ENCODE data around the gene ZNF74. TPM values are rescaled to one million over a fixed set of nuclear protein-coding genes. Genes with fewer than 3 reads are reported as not detected.

ZNF74 gene
- total RNA-seq, 1 donor from 2014 or later, result 10.7 TPM

GRCh38 chr22:20438427-20438677 lies 44.4 kb downstream of the ZNF74 start:
- ATAC-seq (no peak), DNase-seq (no peak)
- Histone ChIP-seq H3K9me3 (no peaks in the 10 kb centered on the region), H3K27me3 (peaks cover 18% of the 10 kb centered on the region), H3K4me3 (peak overlapping the region; percentile 71), H3K36me3 (peaks cover 9% of the 10 kb centered on the region), H3K4me1 (peaks cover 13% of the 10 kb centered on the region), H3K27ac (peak overlapping the region; percentile 83)
- TF ChIP-seq CTCF (IDR thresholded peaks at IDR 0.05), result no peak
- intact Hi-C loops (cut with DNase I), result no loop called here

GRCh38 chr22:20438678-20439492 lies 44.9 kb downstream of the ZNF74 start:
- Histone ChIP-seq H3K36me3 (peaks cover 9% of the 10 kb centered on the region), H3K27me3 (peaks cover 18% of the 10 kb centered on the region), H3K4me1 (peaks cover 13% of the 10 kb centered on the region), H3K4me3 (peak overlapping the region; percentile 71), H3K9me3 (no peaks in the 10 kb centered on the region), H3K27ac (peak overlapping the region; percentile 83)
- peak; percentile 64 for DNase-seq
- TF ChIP-seq CTCF (IDR thresholded peaks at IDR 0.05), result peak; percentile 19
- ATAC-seq, result peak; percentile 28
- intact Hi-C loops (cut with DNase I), result no loop called here

- TF ChIP-seq CTCF (IDR thresholded peaks at IDR 0.05), result no peak
- ATAC-seq (no peak), DNase-seq (no peak)
- peaks cover 18% of the 10 kb centered on the region for H3K27me3 ChIP-seq
- H3K27ac ChIP-seq, result no peak overlapping the region
- H3K4me1 ChIP-seq, result peaks cover 13% of the 10 kb centered on the region
- H3K9me3 ChIP-seq, result no peaks in the 10 kb centered on the region
- intact Hi-C loops (cut with DNase I), result no loop called here
- no peak overlapping the region for H3K4me3 ChIP-seq
- peaks cover 12% of the 10 kb centered on the region for H3K36me3 ChIP-seq
Observed at GRCh38 chr22:20439556-20439927, 45.6 kb downstream of the ZNF74 start.

GRCh38 chr22:20439928-20440575 lies 46.1 kb downstream of the ZNF74 start:
- peaks cover 13% of the 10 kb centered on the region for H3K4me1 ChIP-seq
- ATAC-seq, result no peak
- no peak overlapping the region for H3K27ac ChIP-seq

More at GRCh38 chr22:20439928-20440575, 46.1 kb downstream of the ZNF74 start:
- H3K27me3 ChIP-seq, result peaks cover 17% of the 10 kb centered on the region
- no peak overlapping the region for H3K4me3 ChIP-seq
- peak; percentile 48 for DNase-seq
- no peaks in the 10 kb centered on the region for H3K9me3 ChIP-seq
- peaks cover 17% of the 10 kb centered on the region for H3K36me3 ChIP-seq
- intact Hi-C loops (cut with DNase I), result no loop called here
- TF ChIP-seq CTCF (IDR thresholded peaks at IDR 0.05), result no peak

Data from upper lobe of right lung (tissue), 1 donor.